COLO829 (cell line): ENCODE measurements around the gene MACROD1.
A peak's percentile ranks its signal among the peaks of the same experiment; 100 is the strongest.

Experiments
- DNase-seq: peaks from one replicate; pipeline ENCODE4 v3.0.0; 2012; ENCODE audit warnings: low spot score

The MACROD1 gene

DNA sequence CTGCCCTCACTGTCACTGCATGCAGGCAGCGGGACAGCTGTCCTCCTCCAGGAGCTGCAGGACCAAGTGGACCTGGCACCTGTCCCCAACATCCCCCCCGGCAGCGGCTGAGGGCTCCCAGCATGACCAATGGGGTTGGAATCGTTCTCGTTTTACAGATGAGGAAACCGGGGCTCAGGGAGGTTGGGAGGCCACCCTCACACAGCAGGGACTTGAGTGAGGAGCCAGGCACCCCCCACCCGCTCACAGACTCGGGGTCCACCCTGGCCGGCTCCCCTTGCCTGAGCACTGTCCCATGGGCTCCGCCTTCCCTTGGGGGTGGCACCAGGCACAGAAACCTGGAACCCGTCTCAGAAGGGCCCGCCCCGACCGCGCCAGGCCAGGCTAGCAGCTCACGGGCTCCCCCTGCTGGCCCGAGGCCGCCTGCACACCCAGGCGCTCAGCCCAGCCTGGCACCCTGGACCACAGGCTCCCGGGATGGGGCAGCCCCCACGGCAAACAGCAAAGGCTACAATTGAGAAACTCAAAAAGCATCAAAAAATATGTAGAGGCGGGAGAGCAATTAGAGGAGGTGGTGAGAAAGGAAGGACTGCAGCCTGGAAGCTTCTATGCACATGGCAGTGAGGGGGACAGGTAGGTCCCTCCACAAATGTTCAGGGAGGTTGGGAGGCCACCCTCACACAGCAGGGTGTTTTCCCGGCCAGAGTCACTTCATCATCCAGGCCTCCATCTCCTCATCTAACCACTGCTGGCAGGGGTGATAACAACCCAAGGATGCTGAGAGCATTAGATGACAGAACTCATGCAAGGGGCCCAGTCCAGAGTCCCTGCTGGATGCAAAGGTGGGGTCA is 12.8 kb downstream of the MACROD1 start:
- DNase-seq = peak; percentile 84

DNA sequence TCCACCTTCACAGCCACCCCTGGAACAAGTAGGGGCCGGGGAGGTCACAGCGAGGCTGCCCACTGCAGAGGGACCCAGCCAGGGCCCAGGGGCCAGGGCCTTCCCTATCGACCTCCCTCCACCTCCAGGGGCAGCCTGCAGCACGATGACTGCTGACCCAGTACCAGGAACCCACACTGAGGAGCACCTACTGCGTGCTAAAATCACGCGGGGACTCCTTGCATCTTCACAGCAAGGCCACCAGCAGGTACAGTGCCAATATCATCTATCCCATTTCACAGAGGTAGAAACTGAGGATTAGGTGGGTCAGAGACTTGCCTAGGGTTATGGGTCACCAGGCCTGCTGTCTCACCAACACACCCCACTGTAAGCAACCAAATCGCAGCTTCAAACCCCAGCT is 14.6 kb downstream of the MACROD1 start:
- DNase-seq = no peak

DNA sequence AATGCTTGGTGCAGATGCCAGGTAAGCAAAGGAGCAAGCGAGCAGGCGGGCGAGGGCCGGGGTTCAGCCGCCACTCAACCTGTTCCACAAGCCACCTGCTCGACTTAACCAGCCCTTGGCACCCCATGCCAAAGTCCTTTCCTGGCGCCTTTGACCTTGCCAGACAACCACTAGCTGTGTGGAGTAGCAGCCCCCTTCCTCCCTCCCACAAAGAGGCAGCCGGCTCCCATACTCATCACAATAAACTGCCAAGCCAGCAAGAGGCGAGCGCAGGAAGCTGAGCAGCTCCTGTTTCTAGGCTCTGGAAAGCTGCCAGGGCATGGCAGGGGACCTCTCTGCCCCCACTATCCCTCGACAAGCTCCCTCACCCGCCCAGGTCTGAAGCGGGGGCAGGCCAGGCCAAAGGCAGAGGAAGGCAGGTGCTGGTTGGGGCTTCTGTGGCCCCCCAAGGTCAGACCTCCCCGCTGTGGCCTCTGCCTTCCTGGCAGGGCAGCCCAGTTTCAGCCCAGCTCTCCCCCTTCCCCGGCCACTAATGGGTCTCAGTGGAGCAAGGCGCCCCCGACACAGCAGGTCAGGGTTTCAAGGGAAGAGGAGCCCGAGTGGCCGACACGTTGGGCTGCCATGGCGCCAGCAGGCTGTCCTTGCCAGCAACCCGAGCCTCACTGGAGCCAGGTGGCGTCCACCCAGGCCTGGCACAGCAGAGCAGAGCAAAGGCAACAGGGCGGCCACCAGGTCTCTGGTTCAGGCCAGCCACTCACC is 15.3 kb downstream of the MACROD1 start:
- DNase-seq = no peak

DNA sequence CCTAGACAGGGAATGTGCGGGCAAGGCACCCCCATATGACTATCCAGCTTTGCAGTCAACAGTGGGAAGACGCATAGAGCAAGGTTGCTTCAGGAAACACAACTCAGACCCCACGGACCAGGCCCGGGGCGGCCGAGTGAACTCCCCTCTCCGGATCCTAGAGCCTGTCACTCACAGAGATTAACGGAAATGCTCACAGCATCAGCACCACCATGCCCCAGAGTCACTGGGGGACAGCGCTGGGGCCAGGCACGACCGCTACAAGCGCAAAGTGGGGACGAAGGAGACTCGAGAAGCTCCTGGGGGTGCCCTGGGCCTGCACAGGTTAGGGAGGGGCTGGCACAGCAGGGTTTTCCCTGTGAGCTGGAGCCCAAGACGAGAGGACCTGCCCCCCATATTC is 15.9 kb downstream of the MACROD1 start:
- DNase-seq = no peak

DNA sequence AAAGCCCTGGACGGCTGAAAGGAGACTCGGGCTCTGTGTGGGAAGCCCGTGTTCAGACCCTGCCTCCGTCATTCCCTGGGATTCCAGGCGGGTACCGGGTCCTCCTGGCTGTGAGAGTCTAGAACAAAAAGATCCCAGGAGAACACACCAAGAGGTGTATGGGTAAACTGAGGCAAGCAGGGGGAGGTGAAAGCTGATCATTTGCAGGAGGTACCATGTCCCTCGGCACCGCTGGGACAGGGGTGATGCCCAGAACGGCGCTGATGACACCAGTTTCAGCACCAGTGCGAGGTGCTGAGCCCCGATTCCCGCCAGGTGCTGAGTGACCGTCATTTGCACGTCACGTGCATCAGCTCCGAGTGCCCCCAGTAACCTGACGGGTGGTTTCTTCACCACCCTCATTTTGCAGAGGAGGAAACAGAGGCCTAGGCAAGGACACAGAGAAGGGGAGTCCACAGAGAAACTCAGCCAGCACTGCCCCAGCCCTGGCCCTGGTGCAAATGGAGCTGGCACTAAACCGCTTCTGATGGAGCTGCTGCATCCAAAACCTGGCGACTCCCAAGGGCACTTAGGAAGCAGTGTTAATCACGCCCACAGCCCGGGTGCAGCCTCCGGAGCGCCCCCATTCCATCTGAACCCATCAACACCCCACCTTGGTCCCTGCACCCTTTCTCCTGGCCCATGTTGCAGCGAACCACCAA is 16.8 kb downstream of the MACROD1 start:
- no peak for DNase-seq

DNA sequence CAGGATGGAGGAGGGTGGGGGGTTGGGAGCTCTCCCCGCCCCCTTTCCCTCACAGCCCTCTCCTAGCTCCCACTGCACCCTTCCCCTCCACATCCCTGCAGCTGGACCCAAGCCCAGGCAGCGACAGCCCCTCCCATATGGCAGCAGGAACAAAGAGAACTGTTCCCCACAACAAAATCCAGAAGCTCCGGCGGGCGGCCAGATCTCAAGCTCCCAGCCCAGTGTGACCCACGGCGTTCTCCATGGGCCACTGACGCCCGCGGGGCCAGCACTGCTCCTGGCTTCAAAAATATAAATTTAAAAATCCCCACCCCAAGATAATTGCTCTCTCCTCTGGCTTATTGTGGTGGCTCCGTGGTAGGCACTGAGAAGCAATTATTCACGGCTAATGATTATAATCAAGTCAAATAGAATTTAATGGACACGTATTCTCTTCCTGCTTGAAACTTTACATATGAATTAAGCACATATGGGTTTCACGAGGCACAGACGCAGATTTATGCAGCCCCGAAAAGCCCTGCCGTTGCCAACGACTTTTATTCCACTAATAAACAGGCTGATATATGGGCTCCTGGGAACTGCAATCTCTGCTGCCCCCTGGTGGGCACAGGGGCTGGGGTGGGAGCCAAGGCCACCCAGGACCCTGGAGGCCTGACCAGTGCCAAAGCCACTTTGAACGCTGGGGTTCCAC is 17.5 kb downstream of the MACROD1 start:
- peak; percentile 57 for DNase-seq

DNA sequence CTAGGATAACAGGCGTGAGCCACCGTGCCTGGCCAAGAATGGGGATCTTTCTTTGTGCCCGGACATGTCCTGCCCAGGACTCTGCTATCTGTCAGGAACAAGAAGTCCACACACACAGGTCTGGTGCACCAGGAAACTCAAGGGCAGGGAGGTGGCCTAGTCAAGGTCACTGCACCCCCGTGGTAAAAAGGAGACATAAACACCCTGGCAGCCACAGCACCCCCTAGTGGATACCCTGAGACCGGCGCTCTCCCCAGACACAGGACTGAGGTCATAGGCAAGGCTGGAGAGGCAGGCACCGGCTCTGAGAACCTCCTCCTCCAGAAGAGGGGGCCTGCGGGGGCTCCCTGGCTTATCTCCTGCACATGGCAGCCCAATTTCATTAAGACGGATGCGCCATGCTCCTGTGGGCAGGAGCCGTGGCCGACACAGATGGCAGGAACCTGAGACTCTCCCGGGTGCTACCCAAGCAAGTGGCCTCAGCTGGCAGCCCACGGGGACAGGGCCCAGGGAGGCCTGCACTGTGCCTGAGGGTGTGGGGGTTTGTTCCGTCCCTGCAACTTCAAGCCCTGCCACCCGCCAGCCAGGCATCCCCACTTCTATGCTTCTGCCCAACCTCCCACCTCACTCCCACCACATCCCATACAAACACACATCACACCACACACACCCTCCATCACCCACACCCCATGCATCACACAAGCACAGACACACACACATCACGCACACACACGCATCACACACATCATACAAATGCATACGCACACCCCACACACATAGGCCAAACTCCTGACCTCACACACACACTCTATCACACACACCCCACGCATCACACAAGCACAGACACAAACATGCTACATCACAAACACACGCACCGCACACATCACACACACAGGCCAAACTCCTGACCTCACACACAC is 19.6 kb downstream of the MACROD1 start:
- DNase-seq = peak; percentile 45

DNA sequence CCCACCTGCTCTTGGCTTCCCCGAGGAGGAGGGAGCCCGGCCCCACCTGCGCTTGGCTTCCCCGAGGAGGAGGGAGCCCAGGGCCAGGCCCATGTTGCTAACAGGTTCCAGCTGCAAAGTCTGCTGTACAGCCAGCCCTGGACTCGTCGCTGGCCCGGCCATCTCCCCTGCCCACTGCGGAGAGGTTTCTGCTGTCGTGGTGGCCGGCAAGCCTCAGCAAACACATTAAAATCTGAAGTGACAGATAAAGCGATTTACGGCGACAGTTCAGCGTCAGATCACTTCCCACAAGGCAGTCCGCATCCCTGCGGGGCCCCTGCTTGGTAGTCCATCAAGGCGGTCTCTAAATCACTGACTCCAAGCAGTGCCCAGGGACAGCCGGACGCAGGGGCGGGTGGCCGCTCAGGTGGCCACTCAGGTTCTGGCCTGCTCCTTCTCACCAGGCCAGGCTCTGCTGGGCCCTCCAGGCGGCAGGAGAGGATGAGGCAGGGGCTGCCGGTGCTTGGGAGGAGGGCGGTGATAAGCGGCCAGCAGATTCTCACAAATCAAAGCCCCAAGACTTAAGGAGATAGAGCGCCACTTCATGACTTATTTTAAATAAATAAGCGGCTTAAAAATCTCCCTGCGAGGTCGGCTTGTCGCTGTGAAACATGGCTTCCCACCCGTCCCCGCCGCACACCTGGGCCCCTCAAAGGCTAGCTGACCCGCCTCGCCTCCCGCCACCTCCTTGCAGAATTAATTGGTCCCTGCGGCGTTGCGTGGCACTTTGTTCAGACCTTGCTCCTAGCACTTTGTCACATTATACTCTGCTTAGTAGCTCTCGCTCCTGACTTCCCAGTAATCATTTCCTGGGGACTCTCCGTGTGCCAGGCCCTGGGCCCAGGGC is 21.1 kb downstream of the MACROD1 start:
- DNase-seq = no peak

DNA sequence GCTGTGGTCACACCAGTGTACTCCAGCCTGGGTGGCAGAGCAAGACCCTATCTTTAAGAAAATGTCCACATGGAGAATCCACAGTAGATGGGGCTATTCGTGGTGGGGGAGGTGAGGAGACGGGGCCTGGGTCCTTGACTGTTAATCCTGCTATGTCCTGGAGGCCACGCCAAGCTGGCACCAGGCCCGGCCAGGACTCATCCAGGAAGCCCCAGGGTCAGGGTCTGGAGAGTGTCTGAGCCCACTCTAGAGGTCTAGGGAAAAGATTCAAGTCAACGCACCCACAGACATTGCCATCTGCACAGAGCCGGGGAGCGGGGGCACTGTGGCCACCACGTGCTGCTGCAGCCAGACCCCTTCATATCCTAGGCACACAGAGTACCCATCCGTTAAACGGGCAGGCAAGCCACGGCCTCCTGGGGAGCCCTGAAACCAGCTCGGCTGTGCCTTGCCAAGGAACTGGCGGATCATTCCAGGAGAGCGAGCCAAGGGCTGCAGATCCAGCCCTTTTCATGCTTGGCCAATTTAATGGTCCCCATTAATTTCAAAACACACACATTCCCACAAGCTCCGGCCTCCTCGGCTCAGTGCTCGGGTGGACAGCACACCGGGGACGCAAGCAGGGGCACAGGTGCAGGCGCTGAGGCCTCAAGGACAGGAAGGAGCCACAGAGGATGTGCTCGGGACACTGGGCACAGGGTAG is 24.7 kb downstream of the MACROD1 start:
- no peak for DNase-seq

DNA sequence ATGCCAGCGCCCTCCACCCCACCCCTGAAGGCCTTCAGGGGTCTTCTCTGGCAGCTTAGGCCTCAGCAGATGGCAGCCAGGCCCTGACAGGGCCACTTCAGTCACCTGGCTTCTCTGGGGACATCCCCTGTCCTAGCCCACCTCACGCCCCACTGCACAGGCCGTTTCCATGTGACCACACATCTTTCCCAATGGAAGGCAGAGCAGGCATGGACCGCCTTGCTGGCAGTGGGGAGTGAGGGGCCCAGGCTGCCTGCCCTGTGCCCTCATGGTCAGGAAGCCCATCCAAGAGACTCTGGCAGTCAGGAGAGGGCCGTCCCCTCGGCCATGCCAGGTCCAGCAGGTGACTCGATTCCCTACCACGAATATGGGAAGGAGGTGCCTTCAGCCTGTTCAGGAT is 25.8 kb downstream of the MACROD1 start:
- DNase-seq = no peak

DNA sequence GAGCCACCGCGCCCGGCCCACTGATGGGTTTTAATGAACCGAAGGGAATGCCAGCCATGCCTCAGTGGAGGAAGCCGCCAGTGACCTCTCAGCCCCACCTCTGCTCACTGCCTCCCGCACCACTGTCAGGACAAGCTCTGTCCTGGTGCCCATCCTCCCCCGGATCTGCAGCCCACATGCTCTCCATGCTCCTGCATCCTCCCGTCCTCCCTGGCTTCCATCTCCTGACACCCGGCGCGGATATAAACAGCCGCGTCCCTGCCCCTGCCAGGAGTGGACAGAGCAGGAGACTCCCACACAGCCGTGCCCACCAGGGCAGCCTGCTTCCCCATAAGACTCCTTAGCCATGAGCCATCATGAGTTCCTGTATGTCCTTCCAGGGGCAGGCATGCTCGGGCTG is 26.9 kb downstream of the MACROD1 start:
- no peak for DNase-seq

DNA sequence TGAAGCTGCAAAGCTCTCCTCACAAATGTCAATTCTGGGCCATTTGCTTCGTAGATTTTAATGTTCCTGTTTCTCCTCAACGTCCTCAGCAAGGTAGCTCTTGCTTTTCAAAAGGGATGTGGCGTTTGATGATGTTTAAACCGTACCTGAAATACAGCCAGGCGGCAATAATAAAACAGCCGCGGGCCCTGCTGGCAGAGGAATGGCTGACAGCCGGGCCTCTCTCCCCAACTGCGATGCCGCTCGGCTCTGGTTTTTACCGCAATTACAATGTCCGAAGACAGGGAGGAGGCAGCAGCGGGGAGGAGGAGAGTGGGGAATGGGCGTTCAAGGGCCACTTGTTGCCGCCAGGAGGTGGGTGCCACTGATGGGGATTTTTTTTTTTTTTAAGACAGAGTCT is 27.5 kb downstream of the MACROD1 start:
- no peak for DNase-seq

DNA sequence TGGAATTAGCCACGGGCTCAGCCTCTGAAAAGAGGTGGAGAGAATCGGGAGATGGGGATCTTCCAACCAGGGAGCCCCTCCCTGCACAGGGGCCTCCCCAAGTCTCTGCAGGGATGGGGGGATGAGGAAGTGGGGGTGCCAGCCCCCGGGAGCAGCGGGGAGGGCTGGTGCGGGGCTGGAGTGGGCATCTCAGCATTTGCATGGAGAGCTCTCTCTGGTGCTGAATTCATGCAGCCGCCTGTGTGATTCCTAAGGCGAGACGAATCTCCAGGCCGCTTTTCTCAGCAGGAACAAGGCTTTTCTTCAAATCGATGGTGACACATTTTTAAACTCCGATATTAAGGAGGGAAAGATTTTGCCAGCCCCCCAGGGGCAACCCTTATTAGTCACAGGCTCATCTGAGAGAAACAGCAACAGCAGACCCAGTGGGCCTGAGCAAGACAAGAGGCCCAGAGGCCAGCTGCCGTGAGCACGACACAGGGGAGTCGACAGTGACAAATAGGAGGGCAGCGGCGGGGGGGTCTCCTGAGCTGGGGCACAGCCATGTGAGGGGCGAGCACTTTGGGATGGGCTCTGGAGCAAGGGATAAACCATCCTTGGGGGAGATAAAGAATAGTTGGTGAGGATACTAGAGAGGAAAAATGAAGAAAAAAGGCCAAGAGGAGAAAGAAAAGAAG is 29.0 kb downstream of the MACROD1 start:
- DNase-seq = no peak

DNA sequence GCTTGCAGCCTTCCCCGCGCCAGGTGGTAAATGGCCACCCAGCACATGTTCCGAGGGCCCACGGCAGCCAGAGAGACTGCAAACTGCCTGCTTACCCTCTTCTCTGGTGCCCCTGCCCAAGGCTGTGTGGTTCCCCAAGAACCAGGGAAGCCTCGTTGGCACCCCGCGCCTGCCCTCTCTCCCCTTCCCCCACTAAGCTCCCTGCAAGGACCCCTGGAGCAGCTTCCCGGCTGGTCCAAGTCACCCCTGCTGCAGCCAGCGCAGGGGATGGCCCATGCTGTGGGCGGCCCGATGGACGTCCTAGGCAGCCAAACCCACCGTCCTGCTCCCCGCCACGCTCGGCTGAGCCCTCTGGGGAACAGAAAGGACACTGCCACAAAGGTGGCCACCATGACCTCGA is 30.2 kb downstream of the MACROD1 start:
- no peak for DNase-seq

DNA sequence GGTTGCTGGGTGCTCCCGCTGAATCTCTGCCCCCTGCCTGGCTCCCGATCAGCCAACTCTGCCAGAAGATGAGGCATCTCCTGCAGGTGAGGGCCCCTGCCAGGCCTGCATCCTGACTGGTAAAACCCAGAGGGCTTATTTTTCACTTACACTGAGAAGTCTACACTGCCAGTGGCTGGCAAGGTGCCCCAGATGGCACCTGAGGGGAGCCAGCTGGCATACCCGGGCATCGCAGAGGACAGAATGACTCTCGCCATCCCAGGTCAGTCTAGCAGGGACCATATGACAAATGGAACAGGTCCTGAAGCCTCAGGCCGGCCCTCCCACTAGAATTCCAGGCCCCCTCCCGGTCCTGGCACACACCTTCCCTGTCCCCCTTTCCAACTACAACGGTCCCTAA is 30.9 kb downstream of the MACROD1 start:
- DNase-seq = no peak

DNA sequence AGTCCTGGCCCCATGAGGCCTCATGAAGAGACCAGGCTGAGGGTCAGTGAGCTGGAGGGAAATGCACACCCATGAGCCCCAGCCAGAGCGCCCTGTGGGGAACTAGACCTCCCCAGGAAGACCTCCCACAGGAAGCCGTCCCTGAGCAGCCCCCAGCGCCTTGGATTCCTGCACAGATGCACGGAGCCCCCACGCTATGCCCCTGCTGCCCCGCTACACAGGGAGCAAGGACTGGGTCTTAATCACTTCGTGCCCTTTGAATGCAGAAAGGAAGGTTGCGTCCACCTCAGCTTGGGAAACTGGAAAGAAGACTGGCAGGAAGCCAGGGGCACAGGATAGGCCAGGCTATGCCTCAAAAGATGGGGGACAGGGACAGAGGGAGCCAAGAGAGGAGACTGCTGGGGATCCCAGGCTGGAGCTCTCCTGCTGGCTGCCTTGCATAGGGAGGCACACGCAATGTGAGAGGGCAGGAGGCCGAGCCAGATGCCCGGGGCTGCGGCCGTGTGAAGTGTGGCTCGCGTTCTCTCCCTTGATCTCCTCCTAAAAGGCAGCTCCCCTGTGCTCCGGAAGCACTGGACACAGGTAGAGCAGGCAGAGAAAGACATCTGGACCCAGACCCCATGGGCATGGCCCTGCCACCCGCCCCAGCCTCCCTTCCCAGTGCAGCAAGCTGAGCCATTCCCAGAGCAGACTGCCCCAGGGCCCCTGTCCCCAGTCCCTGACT is 32.8 kb downstream of the MACROD1 start:
- DNase-seq = no peak

DNA sequence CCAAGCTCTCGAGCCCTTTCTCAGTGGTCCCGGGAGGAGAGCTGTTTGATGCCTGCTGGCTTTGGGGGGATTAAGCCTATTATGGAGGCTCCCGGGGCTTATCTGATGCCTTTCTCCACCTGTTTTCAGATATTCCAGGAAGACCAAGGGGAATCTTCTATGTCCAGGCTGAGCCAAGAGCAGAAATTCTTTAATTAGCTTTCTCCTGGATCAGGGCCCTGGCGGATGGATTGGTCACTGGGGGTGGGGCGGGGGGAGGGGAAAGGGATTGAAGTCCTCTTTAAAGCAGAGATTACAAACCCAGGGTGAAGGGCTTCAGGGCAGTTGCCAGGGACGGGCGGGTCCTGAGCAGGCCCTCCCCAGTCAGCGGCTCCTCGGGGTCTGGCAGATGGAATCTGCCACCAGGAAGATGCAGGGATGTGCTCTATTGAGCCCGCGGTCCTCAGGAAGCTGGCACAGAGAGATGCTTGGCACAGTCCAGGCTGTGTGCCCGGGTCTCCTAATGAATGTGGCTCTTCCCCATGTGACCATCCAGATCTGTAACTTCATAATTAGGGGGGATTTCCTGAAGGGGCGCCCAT is 33.6 kb downstream of the MACROD1 start:
- no peak for DNase-seq

DNA sequence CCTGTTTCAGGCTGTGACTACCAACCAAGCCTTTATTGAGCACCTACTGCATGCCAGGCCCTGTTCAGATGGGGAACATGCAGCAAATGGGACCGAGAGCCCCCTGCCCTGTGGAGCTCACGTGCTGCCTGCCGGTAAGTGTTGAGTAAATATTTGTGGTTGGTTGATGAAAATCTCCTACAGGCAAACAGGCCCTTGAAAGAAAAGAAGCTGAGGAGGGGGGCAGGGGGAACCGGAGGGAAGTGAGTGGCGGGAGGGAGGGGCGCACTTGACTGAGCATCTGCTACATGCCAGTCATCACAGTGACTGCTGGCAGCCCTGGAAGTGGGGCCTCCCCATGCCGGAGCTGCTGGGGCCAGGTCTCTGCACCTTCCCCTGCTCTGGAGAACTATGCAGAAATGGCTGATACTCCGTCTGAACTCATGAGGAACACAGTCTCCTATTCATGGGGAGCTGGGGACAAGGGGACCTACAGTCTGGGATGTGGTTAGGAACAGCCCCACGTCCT is 34.2 kb downstream of the MACROD1 start:
- no peak for DNase-seq
